ENCODE measurements around the gene CFI. TPM values are rescaled to one million over a fixed set of nuclear protein-coding genes. Genes with fewer than 3 reads are reported as not detected.

Gene CFI
- total RNA-seq, 2 donors from 2014 or later, result 4.9 to 28.0 TPM

DNA sequence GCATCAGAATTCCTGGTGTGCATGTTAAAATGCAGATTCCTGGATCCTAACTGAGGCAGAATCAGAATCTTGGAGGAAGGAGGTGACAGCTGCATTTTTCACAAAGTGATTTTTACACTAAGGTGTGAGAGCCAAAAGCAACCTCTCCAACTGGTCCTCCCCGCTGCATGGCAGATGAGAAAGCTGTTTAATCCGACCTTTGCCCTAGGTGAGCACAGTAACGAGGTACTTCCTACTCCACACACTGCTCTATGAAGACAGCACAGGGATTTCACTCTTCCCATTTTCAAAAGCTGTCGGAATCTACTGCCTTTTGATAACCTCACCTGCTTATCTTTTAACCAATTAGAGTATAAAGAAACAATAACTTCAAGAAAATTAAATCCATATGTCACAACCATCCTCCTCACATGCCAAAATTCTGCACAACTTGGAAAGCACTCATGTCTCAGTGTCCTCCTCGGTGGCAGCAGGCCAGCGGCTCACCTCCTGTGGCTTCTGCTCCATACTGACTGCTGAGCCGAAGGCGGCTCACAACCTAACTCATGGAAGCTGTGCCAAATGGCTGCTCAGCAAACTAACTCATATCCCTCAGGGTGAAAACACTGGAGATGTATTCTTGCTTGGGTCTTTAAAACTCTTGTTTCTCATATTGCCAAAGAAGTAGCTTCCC, 102.1 kb downstream of the CFI start:
- TF ChIP-seq POLR2A (IDR thresholded peaks at IDR 0.05) (no peak), POLR2AphosphoS5 (IDR thresholded peaks at IDR 0.05) (no peak)
- TF ChIP-seq, protein P1, sequence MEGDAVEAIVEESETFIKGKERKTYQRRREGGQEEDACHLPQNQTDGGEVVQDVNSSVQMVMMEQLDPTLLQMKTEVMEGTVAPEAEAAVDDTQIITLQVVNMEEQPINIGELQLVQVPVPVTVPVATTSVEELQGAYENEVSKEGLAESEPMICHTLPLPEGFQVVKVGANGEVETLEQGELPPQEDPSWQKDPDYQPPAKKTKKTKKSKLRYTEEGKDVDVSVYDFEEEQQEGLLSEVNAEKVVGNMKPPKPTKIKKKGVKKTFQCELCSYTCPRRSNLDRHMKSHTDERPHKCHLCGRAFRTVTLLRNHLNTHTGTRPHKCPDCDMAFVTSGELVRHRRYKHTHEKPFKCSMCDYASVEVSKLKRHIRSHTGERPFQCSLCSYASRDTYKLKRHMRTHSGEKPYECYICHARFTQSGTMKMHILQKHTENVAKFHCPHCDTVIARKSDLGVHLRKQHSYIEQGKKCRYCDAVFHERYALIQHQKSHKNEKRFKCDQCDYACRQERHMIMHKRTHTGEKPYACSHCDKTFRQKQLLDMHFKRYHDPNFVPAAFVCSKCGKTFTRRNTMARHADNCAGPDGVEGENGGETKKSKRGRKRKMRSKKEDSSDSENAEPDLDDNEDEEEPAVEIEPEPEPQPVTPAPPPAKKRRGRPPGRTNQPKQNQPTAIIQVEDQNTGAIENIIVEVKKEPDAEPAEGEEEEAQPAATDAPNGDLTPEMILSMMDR (IDR thresholded peaks at IDR 0.05), result no peak
- intact Hi-C loops (cut with DNase I), result loop anchor here (5.0 to 10.0 kb wide), 3 partner anchors 118 to 275 kb away; partner anchors contain the start of genes GAR1 and SEC24B

DNA sequence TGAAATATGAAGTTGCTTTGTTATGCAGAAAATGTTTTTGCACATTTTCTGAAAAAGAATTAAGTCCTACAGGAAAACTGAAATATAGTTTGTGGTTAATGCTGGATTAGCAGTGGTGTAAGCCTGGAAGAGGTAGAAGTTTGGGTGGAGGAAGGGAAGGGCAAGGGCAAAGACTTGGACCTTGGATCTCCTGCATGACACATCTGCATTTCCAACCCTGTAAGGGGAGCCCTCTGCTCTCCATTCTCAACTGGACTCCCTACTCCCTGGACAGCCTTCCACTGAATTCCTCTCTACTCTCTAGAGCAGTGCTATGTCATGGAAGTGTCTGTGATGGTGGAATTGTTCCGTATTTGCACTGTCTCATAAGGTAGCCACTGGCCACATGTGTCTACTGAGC, 103.1 kb downstream of the CFI start:
- no peak overlapping the region for H3K4me3 ChIP-seq
- intact Hi-C loops (cut with DNase I), result loop anchor here (10.0 kb wide), 1 partner anchor 276 kb away; no protein-coding TSS in a partner anchor
- no peaks in the 10 kb centered on the region for H3K9me3 ChIP-seq
- 100% methylated on average over 1 of the region's 1 CpG for WGBS
- DNase-seq (ENCODE audit: low spot score), result no peak
- H3K27ac ChIP-seq, result no peak overlapping the region
- no peaks in the 10 kb centered on the region for H3K4me1 ChIP-seq (replicated peaks)
- no peaks in the 10 kb centered on the region for H3K36me3 ChIP-seq
- TF ChIP-seq, protein P1 (IDR thresholded peaks at IDR 0.05), result no peak
- TF ChIP-seq POLR2A (IDR thresholded peaks at IDR 0.05) (no peak), POLR2AphosphoS5 (IDR thresholded peaks at IDR 0.05) (no peak)
- no peaks in the 10 kb centered on the region for H3K27me3 ChIP-seq (replicated peaks; ENCODE audit: insufficient read depth)

More for the DNA sequence above, 102.1 kb downstream of the CFI start:
- H3K4me3 ChIP-seq, result no peak overlapping the region
- no peaks in the 10 kb centered on the region for H3K4me1 ChIP-seq (replicated peaks)
- H3K27me3 ChIP-seq (replicated peaks; ENCODE audit: insufficient read depth), result no peaks in the 10 kb centered on the region
- no peak for DNase-seq (ENCODE audit: low spot score)
- H3K9me3 ChIP-seq, result no peaks in the 10 kb centered on the region
- no peak overlapping the region for H3K27ac ChIP-seq
- 91% methylated on average over 8 of the region's 8 CpGs for WGBS
- H3K36me3 ChIP-seq, result no peaks in the 10 kb centered on the region

DNA sequence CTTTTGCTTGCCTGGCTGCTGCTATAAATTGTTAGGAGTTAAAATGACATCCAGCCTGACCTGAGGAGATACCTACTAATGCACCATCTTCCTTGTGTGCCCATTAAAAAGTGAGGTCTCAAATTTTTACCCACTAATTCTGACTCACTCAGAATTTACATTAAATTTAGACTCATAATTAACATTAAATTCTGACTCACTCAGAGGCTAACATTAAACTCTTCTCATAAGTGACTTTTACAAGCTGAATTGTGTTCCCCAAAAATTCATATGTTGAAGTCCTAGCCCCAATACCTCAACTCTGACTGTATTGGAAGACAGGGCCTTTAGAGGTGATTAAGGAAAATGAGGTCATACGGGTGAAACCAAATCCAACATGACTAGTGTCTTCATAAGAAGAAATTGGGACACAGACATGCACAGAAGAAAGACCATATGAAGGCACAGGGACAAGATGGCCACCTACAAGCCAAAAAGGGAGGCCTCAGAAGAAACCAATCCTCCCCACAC, 110.3 kb downstream of the CFI start:
- TF ChIP-seq POLR2A (IDR thresholded peaks at IDR 0.05) (no peak), POLR2AphosphoS5 (IDR thresholded peaks at IDR 0.05) (no peak)
- TF ChIP-seq, protein P1 (IDR thresholded peaks at IDR 0.05), result no peak
- 93% methylated on average over 1 of the region's 1 CpG for WGBS
- H3K36me3 ChIP-seq, result peaks cover 0 to 5% of the 10 kb centered on the region in 2 donors
- H3K27ac ChIP-seq, result no peak overlapping the region
- no peaks in the 10 kb centered on the region for H3K27me3 ChIP-seq (replicated peaks; ENCODE audit: insufficient read depth)
- no peaks in the 10 kb centered on the region for H3K4me1 ChIP-seq (replicated peaks)
- no peak for DNase-seq (ENCODE audit: low spot score)
- intact Hi-C loops (cut with DNase I), result loop anchor here (10.0 kb wide), 1 partner anchor 283 kb away; no protein-coding TSS in a partner anchor
- no peaks in the 10 kb centered on the region for H3K9me3 ChIP-seq
- no peak overlapping the region for H3K4me3 ChIP-seq

Other genes with a start within 250 kb of the CFI start
- gene MCUB, start 241.8 kb downstream of the CFI start, total RNA-seq, result 10 to 100 TPM; 15.5 to 18.5 TPM
- 10 to 100 TPM; 17.6 to 37.0 TPM for gene CASP6, start 98.6 kb downstream of the CFI start, total RNA-seq
- gene PLA2G12A, start 71.9 kb downstream of the CFI start, total RNA-seq, result 100 to 1,000 TPM in 1 of 2 donors, 10 to 100 TPM in 1; 20.2 to 122 TPM
- gene GAR1, start 13.8 kb upstream of the CFI start, total RNA-seq, result 1 to 10 TPM; 3.2 to 7.5 TPM
- gene RRH, start 26.0 kb upstream of the CFI start, total RNA-seq, result under 1 TPM; 0.27 to 0.74 TPM
- gene LRIT3, start 46.1 kb upstream of the CFI start, total RNA-seq, result under 1 TPM; 0.11 to 0.27 TPM
- 1 to 10 TPM; 1.9 to 8.5 TPM for gene EGF, start 110.9 kb upstream of the CFI start, total RNA-seq